Memory B cell (primary cell): ENCODE data around the gene MMS22L.

Experiments
- ATAC-seq: fragments of 150-1000 bp; cut with Tn5 transposase; 2 replicates; pipeline ENCODE4 v1.10.0; 2021; ENCODE audit warnings: low read depth, mild to moderate bottlenecking, moderate library complexity
- DNase-seq, 2 donors: peaks; one replicate each; pipeline ENCODE4 v3.0.0; 2022; ENCODE audit warnings: low spot score in 2 of 2
- H3K27ac Mint-ChIP-seq: one replicate; pipeline ENCODE4 v1.8.0; 2022; ENCODE audit warnings: mild to moderate bottlenecking, moderate library complexity, mixed read lengths
- H3K27me3 Mint-ChIP-seq: one replicate; pipeline ENCODE4 v1.8.0; 2022; ENCODE audit warnings: mixed read lengths
- H3K36me3 Mint-ChIP-seq: one replicate; pipeline ENCODE4 v1.8.0; 2022; ENCODE audit warnings: mild to moderate bottlenecking, mixed read lengths
- H3K4me1 Mint-ChIP-seq: one replicate; pipeline ENCODE4 v1.8.0; 2022; ENCODE audit warnings: mixed read lengths
- H3K4me3 Mint-ChIP-seq: one replicate; pipeline ENCODE4 v1.8.0; 2022; ENCODE audit warnings: mild to moderate bottlenecking, moderate library complexity, mixed read lengths
- H3K9me3 Mint-ChIP-seq: one replicate; pipeline ENCODE4 v1.8.0; 2022; ENCODE audit warnings: mixed read lengths

MMS22L gene

DNA sequence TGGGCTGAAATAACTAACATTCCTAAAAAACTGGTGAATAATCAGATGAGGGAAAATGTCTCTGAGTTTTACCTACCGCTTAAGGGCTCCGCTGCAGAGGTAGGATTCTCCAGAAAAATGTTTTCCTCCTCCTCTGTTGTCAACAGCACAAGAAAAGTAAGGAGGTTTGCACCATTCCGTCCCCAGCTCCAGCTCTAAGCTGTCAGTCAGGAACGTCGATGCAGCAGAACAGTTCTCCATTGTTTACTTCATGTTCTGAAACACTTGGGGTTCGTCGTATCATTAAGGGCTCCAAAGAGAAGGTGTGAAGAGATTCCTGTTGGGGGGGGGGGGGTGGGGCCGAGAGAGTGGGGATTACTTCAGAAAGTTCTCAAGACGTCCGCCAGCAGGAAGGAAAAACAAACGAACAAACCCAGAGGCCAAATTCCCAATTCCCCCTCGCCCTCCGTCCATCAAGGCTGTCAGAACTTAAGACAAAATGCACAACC lies 734 bp downstream of the MMS22L start:
- peaks cover 9% of the 10 kb centered on the region for H3K4me1 Mint-ChIP-seq
- peak overlapping the region; percentile 96 for H3K4me3 Mint-ChIP-seq
- H3K27ac Mint-ChIP-seq: peak overlapping the region; percentile 87
- no peak for DNase-seq
- no peak for ATAC-seq
- peaks cover 8% of the 10 kb centered on the region for H3K36me3 Mint-ChIP-seq
- no peaks in the 10 kb centered on the region for H3K9me3 Mint-ChIP-seq
- H3K27me3 Mint-ChIP-seq: no peaks in the 10 kb centered on the region

- peaks cover 9% of the 10 kb centered on the region for H3K4me1 Mint-ChIP-seq
- no peaks in the 10 kb centered on the region for H3K9me3 Mint-ChIP-seq
- no peak overlapping the region for H3K4me3 Mint-ChIP-seq
- no peak for ATAC-seq
- H3K27ac Mint-ChIP-seq: no peak overlapping the region
- no peak for DNase-seq
- peaks cover 10% of the 10 kb centered on the region for H3K36me3 Mint-ChIP-seq
- H3K27me3 Mint-ChIP-seq: no peaks in the 10 kb centered on the region
Measured at GRCh38 chr6:97280766-97281165, 2.2 kb downstream of the MMS22L start.

- DNase-seq (no peak), ATAC-seq (no peak)
- no peaks in the 10 kb centered on the region for H3K27me3 Mint-ChIP-seq
- H3K4me1 Mint-ChIP-seq: peaks cover 7% of the 10 kb centered on the region
- no peak overlapping the region for H3K4me3 Mint-ChIP-seq
- peaks cover 25% of the 10 kb centered on the region for H3K36me3 Mint-ChIP-seq
- no peak overlapping the region for H3K27ac Mint-ChIP-seq
- H3K9me3 Mint-ChIP-seq: no peaks in the 10 kb centered on the region
Measured at GRCh38 chr6:97275804-97276203, 7.2 kb downstream of the MMS22L start.

DNA sequence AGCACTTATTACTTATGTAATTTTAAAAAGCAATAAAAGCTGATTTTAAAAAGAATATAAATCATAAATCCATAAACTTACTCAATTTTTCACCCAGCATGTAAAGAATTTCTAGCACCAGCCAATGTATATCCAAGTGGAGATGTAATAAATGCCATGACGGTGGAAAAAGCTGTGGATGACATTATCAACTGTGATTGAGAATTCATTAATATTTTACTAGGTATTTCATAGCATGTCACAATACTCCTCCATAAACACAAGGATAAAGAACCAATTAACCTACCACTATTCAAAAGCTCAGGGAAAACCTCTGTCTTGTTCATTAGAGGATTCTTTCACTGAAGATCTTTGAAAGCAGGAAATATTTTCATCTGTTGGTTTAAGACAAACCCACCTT lies 13.2 kb downstream of the MMS22L start:
- peaks cover 4% of the 10 kb centered on the region for H3K9me3 Mint-ChIP-seq
- peaks cover 31% of the 10 kb centered on the region for H3K36me3 Mint-ChIP-seq
- no peaks in the 10 kb centered on the region for H3K4me1 Mint-ChIP-seq
- DNase-seq (no peak), ATAC-seq (no peak)
- no peaks in the 10 kb centered on the region for H3K27me3 Mint-ChIP-seq
- no peak overlapping the region for H3K27ac Mint-ChIP-seq
- no peak overlapping the region for H3K4me3 Mint-ChIP-seq

DNA sequence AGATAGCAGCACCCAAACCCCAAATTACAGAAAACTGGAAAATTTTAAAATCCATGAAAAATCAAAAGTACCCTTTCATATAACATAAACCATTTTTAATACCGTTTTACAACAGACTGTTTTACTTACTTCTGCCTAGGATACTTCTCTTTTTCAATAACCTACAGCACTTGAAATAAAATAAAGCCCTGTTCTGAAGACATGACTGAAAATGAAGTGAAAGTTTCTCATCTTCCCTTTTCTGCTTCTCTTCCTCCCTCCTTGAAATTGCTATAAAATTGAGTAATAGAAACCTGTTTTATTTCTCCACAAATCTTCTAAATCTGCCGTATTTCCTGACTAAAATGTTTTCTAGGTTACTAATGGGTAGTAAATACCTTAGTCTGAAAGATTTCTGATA lies 20.3 kb downstream of the MMS22L start:
- no peaks in the 10 kb centered on the region for H3K27me3 Mint-ChIP-seq
- H3K27ac Mint-ChIP-seq: no peak overlapping the region

GRCh38 chr6:97246842-97247241 lies 36.2 kb downstream of the MMS22L start:
- Mint-ChIP-seq H3K27me3 (no peaks in the 10 kb centered on the region), H3K27ac (no peak overlapping the region), H3K4me1 (no peaks in the 10 kb centered on the region), H3K36me3 (peaks cover 11% of the 10 kb centered on the region), H3K9me3 (peaks cover 2% of the 10 kb centered on the region), H3K4me3 (no peak overlapping the region)
- DNase-seq (no peak), ATAC-seq (no peak)

More for the DNA sequence above, 20.3 kb downstream of the MMS22L start:
- ATAC-seq (no peak), DNase-seq (no peak)
- H3K36me3 Mint-ChIP-seq: peaks cover 31% of the 10 kb centered on the region
- no peaks in the 10 kb centered on the region for H3K4me1 Mint-ChIP-seq
- no peak overlapping the region for H3K4me3 Mint-ChIP-seq
- peaks cover 4% of the 10 kb centered on the region for H3K9me3 Mint-ChIP-seq

GRCh38 chr6:97240222-97240621 lies 42.8 kb downstream of the MMS22L start:
- H3K27me3 Mint-ChIP-seq: no peaks in the 10 kb centered on the region
- ATAC-seq: no peak
- peaks cover 25% of the 10 kb centered on the region for H3K36me3 Mint-ChIP-seq
- H3K4me1 Mint-ChIP-seq: no peaks in the 10 kb centered on the region
- peaks cover 5% of the 10 kb centered on the region for H3K9me3 Mint-ChIP-seq
- no peak for DNase-seq
- no peak overlapping the region for H3K4me3 Mint-ChIP-seq
- no peak overlapping the region for H3K27ac Mint-ChIP-seq

DNA sequence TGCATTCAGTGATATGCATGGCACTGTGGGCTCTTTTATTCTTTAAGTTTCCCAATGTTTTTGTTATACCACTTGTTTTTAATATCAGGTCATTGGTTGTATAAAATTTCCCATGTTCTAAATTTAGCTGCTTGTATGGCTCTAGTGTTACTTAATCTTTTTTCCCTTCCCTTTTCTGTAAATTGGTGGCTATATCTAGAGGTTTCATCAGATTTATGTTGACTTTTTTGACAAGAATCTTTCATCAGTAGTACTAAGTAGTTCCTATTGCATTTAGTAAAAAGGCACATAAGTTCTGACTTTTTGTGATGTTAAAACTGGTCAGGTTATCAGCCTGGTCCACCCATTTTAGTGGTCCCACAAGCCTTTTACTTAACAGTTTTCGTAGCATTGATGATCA lies 51.1 kb downstream of the MMS22L start:
- no peak overlapping the region for H3K4me3 Mint-ChIP-seq
- DNase-seq (no peak), ATAC-seq (no peak)
- no peak overlapping the region for H3K27ac Mint-ChIP-seq
- H3K36me3 Mint-ChIP-seq: peaks cover 31% of the 10 kb centered on the region
- H3K27me3 Mint-ChIP-seq: no peaks in the 10 kb centered on the region
- no peaks in the 10 kb centered on the region for H3K4me1 Mint-ChIP-seq
- peaks cover 1% of the 10 kb centered on the region for H3K9me3 Mint-ChIP-seq

DNA sequence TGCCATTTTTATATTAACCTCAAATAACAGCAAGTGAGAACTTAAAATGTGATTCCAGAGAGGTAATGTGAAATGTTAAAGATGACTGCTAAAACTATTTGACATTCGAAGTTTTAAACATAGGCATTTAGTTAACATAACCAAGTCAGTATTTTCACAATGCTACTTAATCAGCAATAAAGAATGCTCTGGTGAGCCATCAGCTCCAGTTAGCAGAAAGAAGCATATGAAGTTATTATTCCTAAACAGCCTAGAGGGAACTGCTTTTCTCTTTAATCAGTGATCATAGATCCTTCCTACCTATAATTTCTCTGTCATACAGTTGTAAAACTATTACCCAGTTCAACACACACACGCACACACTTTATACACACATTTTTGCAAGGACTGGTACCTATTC lies 60.1 kb downstream of the MMS22L start:
- Mint-ChIP-seq H3K36me3 (peaks cover 11% of the 10 kb centered on the region), H3K4me3 (no peak overlapping the region), H3K4me1 (peaks cover 4% of the 10 kb centered on the region), H3K27ac (no peak overlapping the region), H3K27me3 (no peaks in the 10 kb centered on the region), H3K9me3 (no peaks in the 10 kb centered on the region)
- ATAC-seq (no peak), DNase-seq (no peak)

- no peaks in the 10 kb centered on the region for H3K9me3 Mint-ChIP-seq
- ATAC-seq (no peak), DNase-seq (no peak)
- no peaks in the 10 kb centered on the region for H3K27me3 Mint-ChIP-seq
- peaks cover 3% of the 10 kb centered on the region for H3K36me3 Mint-ChIP-seq
- H3K27ac Mint-ChIP-seq: no peak overlapping the region
- H3K4me1 Mint-ChIP-seq: peaks cover 4% of the 10 kb centered on the region
- H3K4me3 Mint-ChIP-seq: no peak overlapping the region
Measured at GRCh38 chr6:97218912-97219311, 64.1 kb downstream of the MMS22L start.

- H3K4me3 Mint-ChIP-seq: no peak overlapping the region
- ATAC-seq (no peak), DNase-seq (no peak)
- no peak overlapping the region for H3K27ac Mint-ChIP-seq
- peaks cover 3% of the 10 kb centered on the region for H3K36me3 Mint-ChIP-seq
- no peaks in the 10 kb centered on the region for H3K27me3 Mint-ChIP-seq
- H3K4me1 Mint-ChIP-seq: peaks cover 4% of the 10 kb centered on the region
- no peaks in the 10 kb centered on the region for H3K9me3 Mint-ChIP-seq
Measured at GRCh38 chr6:97215157-97215769, 67.8 kb downstream of the MMS22L start.

GRCh38 chr6:97214671-97215070 lies 68.3 kb downstream of the MMS22L start:
- Mint-ChIP-seq H3K4me3 (no peak overlapping the region), H3K27me3 (no peaks in the 10 kb centered on the region), H3K36me3 (peaks cover under 1% of the 10 kb centered on the region), H3K27ac (no peak overlapping the region), H3K4me1 (peaks cover under 1% of the 10 kb centered on the region), H3K9me3 (no peaks in the 10 kb centered on the region)
- DNase-seq: no peak
- no peak for ATAC-seq

DNA sequence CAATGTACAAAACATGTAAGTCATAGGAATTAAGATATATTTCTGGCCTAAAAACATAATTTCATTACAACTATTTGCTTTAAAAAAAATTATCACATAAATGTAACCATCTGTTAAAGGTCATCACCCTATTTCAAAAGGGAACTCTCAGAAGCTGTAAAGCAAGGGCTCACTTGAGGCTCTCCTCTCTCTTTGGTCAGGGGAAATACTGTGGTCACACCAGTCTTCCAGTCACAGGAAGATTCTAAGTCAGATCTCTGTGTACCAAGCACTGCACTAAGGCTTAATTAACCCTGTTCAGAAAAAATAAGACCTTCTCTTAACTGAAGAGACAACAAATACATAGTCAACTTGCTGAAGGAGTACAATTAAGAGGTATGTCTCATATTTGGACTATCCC lies 75.6 kb downstream of the MMS22L start:
- H3K4me3 Mint-ChIP-seq: no peak overlapping the region
- H3K27me3 Mint-ChIP-seq: no peaks in the 10 kb centered on the region
- no peaks in the 10 kb centered on the region for H3K9me3 Mint-ChIP-seq
- peaks cover 4% of the 10 kb centered on the region for H3K36me3 Mint-ChIP-seq
- ATAC-seq: no peak
- H3K4me1 Mint-ChIP-seq: peaks cover 2% of the 10 kb centered on the region
- H3K27ac Mint-ChIP-seq: no peak overlapping the region
- no peak for DNase-seq

DNA sequence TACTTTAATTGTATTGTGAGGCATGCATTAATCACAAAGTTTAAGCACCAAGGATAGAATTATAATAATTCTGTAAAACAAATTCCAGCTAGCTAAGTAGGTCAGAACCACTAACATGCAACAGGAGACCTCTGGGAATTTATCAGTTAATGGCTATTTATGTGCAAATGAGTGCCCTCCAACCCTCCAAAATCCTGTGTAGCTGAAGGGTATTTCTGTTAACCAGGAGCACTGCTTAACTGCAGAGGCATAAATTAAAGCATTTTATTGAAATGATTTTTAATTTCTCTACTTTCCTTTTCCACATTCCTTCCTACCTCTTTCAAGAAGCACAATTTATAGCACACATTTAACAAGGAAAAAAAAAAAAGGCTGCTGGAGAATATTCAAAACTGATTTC lies 77.0 kb downstream of the MMS22L start:
- ATAC-seq (no peak), DNase-seq (no peak)
- no peaks in the 10 kb centered on the region for H3K27me3 Mint-ChIP-seq
- no peaks in the 10 kb centered on the region for H3K9me3 Mint-ChIP-seq
- peaks cover 2% of the 10 kb centered on the region for H3K4me1 Mint-ChIP-seq
- peaks cover 4% of the 10 kb centered on the region for H3K36me3 Mint-ChIP-seq
- H3K27ac Mint-ChIP-seq: no peak overlapping the region
- H3K4me3 Mint-ChIP-seq: no peak overlapping the region

DNA sequence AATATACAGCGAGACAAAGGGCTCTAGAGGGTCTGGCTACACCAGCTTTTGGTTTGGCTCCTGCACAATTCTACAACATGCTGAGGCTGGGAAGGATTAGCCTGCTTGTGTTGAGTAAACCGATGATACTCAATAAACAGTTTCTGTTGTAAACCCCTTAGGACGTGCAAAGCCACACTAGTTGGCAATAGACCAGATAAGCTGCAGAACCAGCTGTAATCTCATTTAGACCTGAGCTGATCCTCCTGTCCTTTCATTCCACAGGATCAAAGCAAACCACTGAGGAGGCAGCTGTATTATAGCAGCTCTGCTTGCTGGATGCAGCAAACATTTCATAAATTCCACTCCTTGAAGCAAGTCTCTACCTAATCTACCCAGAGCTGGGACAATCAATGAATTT lies 79.7 kb downstream of the MMS22L start:
- DNase-seq (no peak), ATAC-seq (no peak)
- Mint-ChIP-seq H3K4me3 (no peak overlapping the region), H3K27ac (no peak overlapping the region), H3K4me1 (peaks cover 2% of the 10 kb centered on the region), H3K36me3 (peaks cover 4% of the 10 kb centered on the region), H3K27me3 (no peaks in the 10 kb centered on the region), H3K9me3 (no peaks in the 10 kb centered on the region)
